Measurements from ENCODE around the gene SLC6A3.
A peak's percentile ranks its signal among the peaks of the same experiment; 100 is the strongest.
"Not testable (repeated sequence)": the region's sequence is repeated elsewhere in the genome, so short reads cannot be mapped to it uniquely, and the experiment has no call there.

The SLC6A3 gene

DNA sequence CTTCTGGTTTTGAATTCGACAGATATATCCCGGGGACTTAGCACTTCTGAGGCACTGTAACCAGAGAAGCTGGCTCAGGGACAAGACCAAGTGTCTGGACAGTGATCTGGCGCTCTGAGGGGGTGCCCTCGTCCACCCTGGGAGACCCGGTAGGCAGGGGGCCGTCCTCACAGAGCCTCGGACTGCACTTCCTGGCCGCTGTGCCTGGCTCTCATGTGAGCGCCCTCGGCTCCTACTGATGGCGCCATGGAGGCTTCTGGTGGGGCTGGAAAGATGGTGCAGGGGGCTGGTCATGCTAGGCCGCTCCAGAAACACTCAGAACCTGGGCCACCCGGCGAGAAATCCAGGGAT is 18.8 kb upstream of the SLC6A3 start:
- DNase-seq (ENCODE audit: low read depth) = no peak

DNA sequence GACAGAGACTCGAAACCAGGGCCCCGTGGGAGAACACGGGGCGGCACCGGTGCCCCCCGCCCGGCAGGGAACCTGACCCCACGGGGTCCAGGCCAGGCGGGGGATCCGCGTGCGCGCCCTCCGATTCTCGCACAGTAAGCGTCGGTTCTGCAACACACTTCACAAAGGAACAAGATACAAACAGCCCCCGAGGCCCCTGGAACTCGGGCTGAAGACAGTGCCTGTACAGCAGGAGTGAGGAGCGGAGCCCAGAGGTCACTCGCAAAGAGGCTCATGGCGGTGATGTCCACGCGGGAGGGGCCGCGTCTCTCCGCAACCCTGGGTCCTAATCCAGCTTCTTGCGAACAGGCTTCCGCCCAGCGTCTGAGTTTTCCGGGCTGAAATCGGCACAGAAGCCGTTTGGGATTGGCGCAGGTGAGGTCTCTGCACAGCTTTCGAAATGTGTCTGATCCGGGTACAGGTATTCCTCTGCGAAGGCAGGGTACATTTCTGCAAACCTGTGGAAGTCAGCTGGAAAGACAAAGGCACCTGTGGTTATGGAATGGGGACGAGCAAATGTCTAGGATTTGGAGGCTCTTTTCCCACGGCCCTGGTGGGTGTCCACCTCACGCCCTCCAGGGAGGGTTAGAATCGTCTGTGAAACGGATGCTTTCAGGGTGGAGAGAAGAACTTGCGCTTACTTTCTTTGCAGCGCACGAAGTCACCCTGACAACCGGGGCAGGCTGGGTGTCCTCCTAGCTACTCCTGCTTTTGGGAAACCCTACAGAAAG is 18.3 kb upstream of the SLC6A3 start:
- DNase-seq (ENCODE audit: low read depth) = no peak

DNA sequence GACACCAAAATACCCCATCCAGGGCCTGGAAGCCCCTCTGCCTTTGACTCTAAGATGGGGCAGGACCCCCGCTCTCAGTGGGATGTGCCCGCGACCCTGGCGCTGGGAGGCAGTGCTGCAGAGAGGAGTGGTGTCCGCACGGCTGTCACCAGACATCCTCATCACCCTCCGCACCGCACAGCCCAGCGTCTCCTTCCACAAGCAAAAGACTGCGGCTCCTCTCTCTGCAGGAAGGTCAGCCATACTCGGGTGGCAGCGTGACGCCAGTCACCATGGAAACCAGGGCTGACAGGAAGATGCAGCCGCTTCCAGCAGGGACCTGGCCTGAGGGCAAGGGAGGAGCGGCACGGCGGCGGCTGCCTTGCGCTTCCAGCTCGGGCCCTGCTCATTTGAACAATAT is 17.1 kb upstream of the SLC6A3 start:
- no peak for DNase-seq (ENCODE audit: low read depth)

DNA sequence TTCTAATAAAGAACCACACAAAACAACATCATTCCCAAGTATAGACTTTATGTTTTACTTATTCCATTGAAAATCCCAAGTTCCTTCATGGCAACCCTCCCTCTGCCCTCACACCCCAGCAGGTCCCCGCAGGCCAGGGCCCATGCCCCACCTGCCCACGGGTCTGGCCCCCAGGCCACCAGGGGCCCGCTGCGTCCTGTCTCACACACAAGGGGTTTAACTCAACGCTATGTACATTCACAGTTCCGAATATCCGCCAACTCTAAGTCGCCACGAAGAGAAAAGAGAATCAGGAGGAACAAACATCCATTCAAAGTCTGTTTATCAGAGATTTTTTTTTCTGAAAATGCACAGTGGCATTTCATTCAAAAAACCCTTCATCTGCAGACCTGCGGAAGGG is 16.2 kb upstream of the SLC6A3 start:
- no peak for DNase-seq (ENCODE audit: low read depth)

DNA sequence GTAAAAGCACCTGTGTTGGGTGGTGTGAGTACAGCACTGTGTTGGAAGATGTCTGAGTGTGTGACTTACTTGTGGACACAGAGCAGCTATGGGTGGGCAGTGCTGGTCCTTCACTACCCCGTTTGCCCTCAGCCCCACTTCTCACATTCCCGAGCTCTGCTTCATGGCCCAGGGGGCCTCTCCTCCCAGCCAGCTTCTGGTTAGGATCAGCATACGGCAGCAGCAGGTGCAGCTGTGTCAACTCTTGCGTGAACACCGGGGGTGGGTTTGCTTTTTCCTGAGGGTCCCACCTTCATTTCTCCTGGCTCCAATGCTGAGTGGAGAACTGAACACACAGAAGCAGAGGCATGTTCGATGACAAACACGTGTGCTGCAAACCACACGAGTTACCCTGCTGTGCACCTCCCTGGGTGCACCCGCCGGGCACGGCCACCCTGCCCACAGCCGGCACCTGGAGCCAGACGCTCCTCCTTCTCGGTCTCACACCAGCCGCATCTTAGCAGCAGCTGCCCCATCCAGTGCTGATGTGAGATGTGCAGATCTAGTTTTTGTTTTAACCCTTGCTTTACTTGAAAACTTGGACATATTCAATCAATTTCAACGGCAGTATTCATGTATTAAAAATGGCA is 14.9 kb upstream of the SLC6A3 start:
- DNase-seq (ENCODE audit: low read depth) = no peak

DNA sequence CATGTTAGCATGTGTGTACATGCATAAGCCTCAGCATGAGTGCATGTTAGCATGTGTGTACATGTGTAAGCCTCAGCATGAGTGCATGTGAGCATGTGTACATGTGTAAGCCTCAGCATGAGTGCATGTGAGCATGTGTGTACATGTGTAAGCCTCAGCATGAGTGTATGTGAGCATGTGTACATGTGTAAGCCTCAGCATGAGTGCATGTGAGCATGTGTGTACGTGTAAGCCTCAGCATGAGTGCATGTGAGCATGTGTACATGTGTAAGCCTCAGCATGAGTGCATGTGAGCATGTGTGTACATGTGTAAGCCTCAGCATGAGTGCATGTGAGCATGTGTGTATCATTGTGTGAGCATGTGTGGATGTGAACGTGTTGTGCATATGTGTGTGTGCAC is 14.2 kb upstream of the SLC6A3 start:
- DNase-seq (ENCODE audit: low read depth) = not testable (repeated sequence)

DNA sequence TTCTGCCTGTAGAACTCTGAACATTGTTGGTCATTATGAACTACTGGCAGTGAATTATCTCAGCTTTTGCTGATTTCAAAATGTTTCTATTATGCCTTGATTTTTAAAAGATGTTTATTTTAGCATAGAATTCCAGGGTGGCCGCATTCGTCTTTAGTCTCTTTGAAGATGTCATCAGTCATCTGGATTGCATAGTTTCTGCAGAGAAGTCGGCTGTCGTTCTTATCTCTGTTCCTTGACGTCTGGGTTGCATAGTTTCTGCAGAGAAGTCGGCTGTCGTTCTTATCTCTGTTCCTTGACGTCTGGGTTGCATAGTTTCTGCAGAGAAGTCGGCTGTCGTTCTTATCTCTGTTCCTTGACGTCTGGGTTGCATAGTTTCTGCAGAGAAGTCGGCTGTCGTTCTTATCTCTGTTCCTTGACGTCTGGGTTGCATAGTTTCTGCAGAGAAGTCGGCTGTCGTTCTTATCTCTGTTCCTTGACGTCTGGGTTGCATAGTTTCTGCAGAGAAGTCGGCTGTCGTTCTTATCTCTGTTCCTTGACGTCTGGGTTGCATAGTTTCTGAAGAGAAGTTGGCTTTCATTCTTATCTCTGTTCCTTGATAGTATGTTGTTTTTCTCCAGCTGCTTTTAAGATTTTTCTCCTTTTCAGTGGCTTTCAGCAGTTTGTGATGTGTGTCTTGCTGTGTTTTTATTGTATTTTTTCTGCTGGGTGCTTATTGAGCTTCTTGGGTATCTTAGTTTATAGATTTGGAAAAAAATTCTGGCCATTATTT is 11.1 kb upstream of the SLC6A3 start:
- not testable (repeated sequence) for DNase-seq (ENCODE audit: low read depth)

DNA sequence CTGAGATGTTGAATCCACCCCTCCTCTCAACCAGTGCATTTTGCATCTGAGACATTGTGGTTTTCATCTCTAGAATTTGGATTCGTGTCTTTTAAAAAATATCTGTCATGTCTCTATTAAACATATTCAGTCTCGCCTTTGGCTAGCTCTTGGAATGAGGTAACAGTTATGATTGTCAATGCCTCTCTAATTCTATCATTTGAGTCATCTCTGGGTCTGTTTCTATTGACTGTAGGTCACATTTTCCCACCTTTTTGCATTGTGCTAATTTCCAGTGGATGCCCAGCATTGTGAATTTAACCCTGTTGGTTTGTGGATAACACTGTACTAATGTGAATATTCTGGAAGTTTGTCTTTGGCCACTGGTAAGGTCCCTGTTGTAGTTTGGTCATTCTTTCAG is 8.4 kb upstream of the SLC6A3 start:
- DNase-seq (ENCODE audit: low read depth) = no peak

DNA sequence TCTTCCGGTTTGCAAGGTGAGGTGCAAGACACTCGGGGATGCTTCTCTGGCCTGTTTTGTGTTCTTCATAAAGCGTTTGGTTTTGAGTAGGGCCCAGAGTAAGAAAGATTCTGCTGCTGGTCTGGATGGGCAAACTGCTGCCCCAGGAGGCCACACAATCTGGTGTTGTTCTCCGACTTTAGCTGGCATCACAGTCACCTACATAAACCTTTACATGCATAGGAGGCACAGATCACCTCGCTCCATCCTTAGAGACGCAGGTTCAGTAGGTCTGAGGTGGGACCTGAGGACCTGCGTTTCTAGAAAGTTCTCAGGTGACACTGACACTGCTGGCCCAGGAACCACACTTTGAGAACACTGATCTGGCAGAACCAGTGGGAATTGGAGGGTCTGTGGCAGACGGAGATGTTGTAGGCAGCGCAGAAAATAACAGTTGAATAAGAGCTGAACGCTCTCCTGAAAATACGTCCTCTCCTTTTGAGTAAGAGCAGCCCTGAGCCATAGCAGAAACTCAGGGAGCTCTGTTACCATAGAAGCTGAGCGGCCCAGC is 3.9 kb upstream of the SLC6A3 start:
- no peak for DNase-seq (ENCODE audit: low read depth)

DNA sequence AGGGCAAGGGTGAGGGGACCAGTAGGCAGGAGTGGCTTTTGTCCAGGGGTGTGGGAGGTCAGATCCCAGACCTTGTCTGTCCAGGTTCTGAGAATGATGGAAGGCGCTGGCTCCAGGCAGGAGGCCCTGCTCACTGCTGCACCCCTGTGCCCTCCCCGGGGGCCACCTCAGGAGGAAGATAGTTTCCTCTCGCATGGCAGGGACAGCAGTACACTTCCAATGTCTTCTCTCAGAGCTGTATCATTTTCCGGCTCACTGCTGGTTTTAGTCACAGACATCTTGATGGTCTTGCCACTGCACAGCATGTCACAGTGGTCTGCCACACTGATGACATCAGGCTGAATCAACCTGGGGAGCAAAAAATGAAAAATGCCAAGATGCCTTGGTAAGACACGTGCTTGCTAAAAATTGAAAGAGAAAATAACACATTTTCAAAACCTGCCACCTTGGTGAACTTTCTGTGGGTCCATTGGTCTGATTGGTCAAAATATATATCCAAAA is 3.3 kb upstream of the SLC6A3 start:
- peak; percentile 18 for DNase-seq (ENCODE audit: low read depth)

DNA sequence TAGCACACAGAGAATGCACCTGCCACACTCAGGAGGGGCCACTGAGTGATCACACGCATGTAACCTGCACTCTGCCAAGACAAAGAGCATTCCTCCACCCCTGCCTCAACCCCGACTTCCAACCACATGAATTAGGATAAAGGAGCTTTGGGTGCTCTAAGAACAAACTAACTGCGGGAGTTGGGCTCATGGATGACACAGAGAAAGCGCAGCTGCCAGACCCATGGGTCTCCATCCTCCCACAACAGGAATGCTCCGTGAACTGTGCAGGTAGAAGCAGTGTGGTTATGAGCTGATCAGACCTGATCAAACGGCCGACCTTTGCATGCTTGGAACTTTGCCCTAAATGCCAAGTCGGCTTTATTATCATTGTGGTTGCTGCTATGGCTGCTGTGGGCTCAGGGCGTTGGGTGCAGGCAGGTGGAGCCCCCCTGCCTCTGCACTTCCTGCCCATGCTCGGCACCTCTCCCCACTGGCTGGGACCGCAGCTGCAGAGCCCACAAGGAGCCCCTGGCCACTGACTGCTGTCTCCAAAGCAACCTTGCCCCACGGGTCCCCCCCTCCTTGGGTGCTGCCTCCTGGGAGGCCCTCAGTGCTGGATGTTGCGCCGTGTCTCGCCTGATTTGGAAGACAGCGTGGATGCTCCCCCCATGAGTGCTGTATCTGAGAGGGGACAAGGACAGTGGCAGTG is 2.6 kb upstream of the SLC6A3 start:
- DNase-seq (ENCODE audit: low read depth) = no peak

DNA sequence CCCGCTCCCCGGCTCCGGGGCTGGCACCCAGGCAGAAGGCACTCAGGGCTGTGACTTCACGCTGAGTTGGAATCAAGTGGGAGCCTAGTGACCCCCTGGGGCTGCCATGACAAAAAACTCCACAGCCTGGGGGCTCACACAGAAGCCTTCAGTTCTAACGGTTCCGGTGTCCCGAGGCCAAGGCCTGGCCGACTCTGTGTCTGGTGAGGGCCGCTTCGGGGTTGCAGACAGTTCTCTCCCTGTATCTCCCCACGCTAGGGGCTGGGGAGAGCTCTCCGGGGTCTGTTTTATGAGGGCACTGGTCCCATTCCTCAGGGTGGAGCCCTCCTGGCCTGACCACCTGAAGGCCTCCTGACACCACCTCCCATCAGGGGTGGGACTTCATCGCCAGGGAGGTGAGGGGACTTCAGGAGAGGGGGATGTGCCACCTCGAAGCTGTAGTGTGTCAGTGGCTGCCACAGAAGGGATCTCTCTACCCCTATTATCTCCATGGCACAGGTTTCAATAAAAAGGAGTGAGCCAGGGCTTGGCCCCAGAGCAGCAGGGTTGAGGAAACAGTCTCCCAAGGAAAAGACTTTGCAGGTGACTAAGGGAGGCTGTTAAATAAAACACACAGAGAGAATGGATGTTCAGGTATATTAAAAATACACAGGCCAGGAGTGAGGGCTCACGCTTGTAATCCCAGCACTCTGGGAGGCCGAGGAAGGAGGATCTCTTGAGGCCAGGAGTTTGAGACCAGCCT is 1.5 kb upstream of the SLC6A3 start:
- DNase-seq (ENCODE audit: low read depth) = no peak

DNA sequence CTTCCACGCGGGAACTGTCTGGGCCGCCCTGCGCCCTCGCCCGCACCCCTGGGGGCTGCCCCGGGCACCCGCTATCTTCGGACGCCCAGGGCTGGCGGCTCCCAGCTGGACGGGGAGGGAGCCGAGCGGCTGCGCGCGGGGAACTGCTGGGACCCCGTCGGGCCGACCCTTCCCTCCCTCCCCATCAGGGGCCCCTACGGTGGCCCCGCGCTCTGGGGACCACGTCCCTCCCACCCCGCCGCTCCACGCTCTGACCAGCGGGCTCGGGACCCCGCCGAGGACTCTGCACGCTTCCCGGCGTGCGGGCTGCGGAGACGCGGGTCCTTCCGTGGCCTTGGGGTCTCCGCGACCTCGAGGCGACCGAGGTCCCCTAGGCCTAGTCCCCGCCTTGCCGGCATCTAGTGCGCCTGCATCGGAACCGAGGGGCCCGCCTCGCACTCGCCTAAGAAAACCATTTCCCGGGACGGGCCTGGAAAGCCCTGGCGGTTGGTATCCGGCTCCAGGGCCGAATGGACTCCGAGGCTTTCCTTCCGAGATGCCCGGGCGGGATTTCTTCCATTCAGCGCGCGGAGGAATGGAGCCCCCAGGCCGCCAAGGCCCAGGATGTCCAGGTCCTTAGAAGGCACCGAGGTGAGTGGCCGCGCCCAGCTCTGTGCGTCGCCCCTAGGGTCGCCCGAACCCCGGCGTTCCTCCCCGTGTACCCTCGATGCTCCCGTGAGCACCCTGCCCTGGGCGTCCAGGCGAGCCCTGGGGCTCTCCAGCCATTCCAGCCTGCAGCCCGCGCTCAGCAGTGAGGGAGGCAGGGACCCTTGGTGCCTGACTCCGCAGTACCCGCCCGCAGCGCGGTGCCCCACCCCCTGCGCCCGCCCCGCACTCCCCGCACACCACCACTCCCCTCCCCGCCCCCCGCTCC is 705 bp upstream of the SLC6A3 start:
- DNase-seq (ENCODE audit: low read depth) = no peak

DNA sequence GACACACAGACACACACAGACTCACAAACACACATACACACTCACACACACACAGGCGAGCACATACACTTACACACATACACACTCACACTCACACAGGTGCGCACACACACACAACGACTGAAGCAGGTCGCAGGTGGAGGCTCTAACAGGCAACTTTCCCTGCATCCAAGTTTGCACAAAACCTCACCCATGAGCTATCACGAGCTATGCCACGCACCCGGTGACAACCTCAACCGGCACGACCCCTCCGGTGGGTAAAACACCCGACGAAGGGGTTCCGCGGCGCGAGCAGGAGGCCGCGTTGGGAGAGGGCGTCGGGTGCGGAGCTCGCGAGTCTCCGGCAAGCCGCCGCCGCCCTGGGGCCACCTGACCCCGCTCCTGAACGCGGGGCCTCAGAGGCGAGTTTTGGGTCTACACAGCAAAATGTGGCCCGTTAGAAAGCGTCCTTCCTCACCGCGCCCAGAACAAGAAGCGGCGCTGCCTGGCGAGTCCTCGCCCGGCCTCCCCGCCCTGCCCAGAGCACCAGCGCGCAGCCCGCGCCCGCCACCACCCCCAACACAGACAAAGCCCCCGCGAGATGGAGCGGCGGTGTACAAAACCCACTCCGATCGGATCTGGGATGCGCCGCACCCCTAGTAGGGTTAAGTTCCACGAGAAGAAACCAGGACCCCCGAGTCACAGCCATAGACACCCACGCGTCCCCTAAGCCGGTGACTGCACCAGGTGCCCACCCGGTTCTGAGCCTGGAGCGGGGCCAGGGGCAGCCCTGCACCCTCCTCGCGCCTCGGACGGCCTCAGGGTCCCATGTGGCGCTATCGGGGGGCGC is 665 bp downstream of the SLC6A3 start:
- DNase-seq (ENCODE audit: low read depth) = no peak

DNA sequence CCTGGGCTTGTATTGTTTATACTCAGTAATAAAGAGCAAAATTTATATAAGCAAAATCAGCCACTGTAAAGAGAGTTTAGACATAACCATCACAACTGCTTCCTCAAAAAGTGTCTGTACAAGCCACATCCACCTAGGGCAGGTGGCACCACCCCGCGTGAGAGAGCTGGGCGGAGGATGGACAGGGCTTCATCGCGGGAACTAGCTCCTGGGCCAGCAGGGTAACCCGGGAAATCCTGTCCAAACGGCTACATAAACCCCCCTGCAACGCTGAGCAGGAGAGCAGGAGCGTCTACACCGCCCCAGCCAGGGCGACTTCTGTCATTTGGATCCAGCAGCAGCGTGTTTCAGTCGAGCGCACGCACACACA is 1.3 kb downstream of the SLC6A3 start:
- no peak for DNase-seq (ENCODE audit: low read depth)

DNA sequence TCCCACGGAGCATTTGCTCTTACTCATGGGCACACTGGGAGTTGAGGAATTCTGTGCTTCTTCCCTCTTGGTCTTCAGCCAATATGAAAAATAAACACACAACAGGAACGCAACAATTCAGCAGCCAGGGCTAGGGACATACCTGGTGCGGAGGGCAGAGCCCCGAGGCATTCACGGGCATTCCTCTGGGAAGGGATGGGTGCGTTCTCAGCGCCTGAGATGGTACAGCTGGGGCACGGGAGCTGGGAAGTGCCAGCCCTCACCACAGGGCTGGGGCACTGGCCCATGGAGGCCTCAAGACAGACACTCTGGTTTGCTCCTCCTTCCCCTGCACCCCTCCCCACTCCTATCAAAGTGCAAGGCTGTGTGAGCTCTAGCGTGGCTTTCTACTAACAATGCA is 2.1 kb downstream of the SLC6A3 start:
- no peak for DNase-seq (ENCODE audit: low read depth)

DNA sequence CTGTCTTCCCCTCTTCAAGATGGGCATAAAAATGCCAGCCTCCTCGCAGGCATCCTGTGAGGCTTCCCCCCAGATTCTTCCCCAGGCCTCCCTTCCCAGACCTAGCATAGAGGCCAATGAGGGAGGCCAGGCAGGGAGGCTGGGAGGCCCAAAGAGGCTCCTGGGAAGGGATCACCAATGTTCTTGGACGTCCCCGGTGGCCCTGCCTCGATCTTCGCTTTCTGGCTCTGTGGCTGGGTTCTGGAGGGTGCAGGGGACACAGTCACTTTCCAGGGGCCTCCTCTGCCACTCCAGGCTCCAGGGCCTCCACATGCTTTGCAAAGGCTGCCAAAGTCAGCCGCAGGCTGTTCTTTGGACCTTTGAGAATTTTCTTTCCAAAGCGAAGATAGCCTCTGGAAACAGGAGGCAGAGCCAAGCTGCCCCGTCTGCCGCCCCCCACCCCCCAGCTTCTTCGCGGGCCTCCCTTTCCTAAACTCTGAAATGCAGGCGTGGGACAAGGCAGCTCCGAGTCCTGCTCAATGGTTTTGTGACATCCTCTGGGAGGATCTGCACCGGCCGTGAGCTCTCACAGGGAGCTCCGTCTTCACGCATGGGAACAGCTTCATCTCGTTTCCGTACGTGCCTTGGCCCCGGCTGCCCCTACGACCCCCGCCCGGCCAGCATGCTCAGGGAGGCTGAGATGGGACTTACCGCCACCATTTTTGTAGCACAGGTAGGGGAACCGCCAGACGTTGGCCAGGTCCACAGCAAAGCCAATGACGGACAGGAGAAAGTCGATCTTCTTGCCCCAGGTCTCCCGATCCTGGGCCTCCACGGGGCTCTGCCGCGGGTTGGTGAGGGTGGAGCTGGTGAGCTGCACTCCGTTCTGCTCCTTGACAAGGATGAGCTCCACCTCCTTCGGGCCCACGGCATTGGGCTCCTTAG is 2.8 kb downstream of the SLC6A3 start:
- DNase-seq (ENCODE audit: low read depth) = no peak

DNA sequence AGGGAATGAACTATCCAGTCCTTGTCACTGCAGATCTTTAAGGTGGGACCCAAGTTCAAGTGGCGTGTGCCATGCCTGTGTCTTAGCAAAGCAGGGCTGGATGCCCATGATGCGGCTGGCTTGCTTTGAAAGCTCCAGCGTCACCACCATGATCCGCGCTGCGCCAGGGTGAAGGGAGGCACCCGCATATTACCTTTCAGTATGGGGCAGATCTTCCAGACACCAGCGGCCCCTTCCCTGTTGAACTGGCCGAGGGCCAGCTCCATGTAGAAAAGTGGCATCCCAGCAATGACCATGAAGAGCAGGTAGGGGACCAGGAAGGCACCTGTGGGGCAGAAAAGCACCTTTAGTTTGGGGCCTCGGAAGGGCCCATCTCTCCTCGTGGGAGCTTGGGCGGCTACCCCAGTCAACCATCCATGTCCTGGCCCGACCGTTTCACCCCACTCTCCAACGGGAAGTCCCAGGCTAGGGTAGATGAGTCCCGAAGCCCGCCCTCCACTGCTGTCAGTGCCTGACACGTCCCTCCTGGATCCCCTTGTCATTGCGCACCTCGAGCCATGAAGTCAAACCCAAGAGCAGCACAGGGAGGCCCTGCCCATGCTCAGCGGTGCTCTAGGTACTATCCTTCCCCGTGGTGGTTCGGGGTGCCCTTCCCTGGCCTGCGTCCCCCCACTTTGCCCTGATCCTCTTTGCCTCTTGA is 3.9 kb downstream of the SLC6A3 start:
- no peak for DNase-seq (ENCODE audit: low read depth)

Data from activated T-cell treated with anti-CD3 and anti-CD28 coated beads for 24 hours (primary cell).